ENCODE results near the gene PICK1. TPM values are rescaled to one million over a fixed set of nuclear protein-coding genes. Genes with fewer than 3 reads are reported as not detected.
"Not testable (repeated sequence)": the region's sequence is repeated elsewhere in the genome, so short reads cannot be mapped to it uniquely, and the experiment has no call there.

PICK1 gene
- total and polyA plus RNA-seq, 2 of the 8 experiments (the other 6 are each of a cell fraction or from before 2014, with no cell fraction given) = 20.4 to 22.9 TPM

- no peak for TF ChIP-seq ASH2L (IDR thresholded peaks at IDR 0.05; ENCODE audit: low read length)
These were observed 58.4 kb downstream of the PICK1 start (continued) for GRCh38 chr22:38115423-38116205.

- H3K14ac ChIP-seq (ENCODE audit: insufficient read length) = not testable (repeated sequence)
These were observed 60.4 kb downstream of the PICK1 start for GRCh38 chr22:38117556-38117955.

More at GRCh38 chr22:38117556-38117955, 60.4 kb downstream of the PICK1 start:
- H2BK120ac ChIP-seq (replicated peaks; ENCODE audit: low read depth, low read length); H3K4me2 ChIP-seq (ENCODE audit: insufficient read depth in 1 of 2, low read depth in 2 of 2, low read length in 2 of 2); H3K27me3 ChIP-seq (replicated peaks in 1 of 4; ENCODE audit: control insufficient read depth in 3 of 4, extremely low read depth in 1 of 4, insufficient read depth in 3 of 4, low read length in 3 of 4); H3K56ac ChIP-seq (replicated peaks; ENCODE audit: insufficient read length, low read depth, low read length); H4K20me1 ChIP-seq (replicated peaks in 1 of 2; ENCODE audit: control insufficient read depth in 1 of 2, insufficient read depth in 2 of 2, low read length in 2 of 2); DNase-seq (ENCODE audit: low read depth in 1 of 2, low spot score in 2 of 2); H3K9ac ChIP-seq (replicated peaks in 1 of 4; ENCODE audit: extremely low read depth in 1 of 4, low read depth in 3 of 4, low read length in 3 of 4); H2BK5ac ChIP-seq (ENCODE audit: low read depth, low read length); H3K27ac ChIP-seq (ENCODE audit: low read depth, low read length); FAIRE-seq; H3K79me2 ChIP-seq (ENCODE audit: control insufficient read depth in 1 of 2, insufficient read depth in 2 of 2, low read length in 2 of 2); H4K91ac ChIP-seq (replicated peaks; ENCODE audit: insufficient read length, low read length); H3K4ac ChIP-seq (replicated peaks; ENCODE audit: insufficient read length, low read depth, low read length); H3K18ac ChIP-seq (ENCODE audit: extremely low read depth, low read length); H3K4me3 ChIP-seq (ENCODE audit: extremely low read depth in 1 of 4, insufficient read depth in 2 of 4, low read depth in 3 of 4, low read length in 4 of 4); H2AK5ac ChIP-seq (ENCODE audit: low read depth, low read length); H3K23ac ChIP-seq (ENCODE audit: insufficient read length); H4K8ac ChIP-seq (ENCODE audit: extremely low read depth, insufficient read depth, low read length); H2BK12ac ChIP-seq (ENCODE audit: low read depth, low read length); H2BK20ac ChIP-seq (ENCODE audit: low read length); H4K5ac ChIP-seq (ENCODE audit: insufficient read length, low read depth, low read length); H3K79me1 ChIP-seq (ENCODE audit: low read depth, low read length); POLR2A ChIA-PET (ENCODE audit: partially characterized antibody); H3K36me3 ChIP-seq (ENCODE audit: control insufficient read depth in 2 of 4, insufficient read depth in 4 of 4, low read length in 3 of 4); H3K4me1 ChIP-seq (replicated peaks in 1 of 4; ENCODE audit: control insufficient read depth in 3 of 4, insufficient read depth in 4 of 4, low read length in 3 of 4); H3K9me3 ChIP-seq (ENCODE audit: insufficient read depth in 2 of 2, low read depth in 1 of 2, low read length in 1 of 2); H2BK15ac ChIP-seq (ENCODE audit: low read length); H3K23me2 ChIP-seq (ENCODE audit: low read depth, low read length); H2AFZ ChIP-seq (ENCODE audit: low read length): not testable (repeated sequence)
- 89% methylated on average over 10 of the region's 10 CpGs; no CpG with 5 or more reads in 1 of the 2 experiments for WGBS, 2 experiments (ENCODE audit: extremely low coverage in 1 of 2, insufficient coverage in 1 of 2, insufficient read length in 1 of 2, insufficient replicate concordance in 2 of 2, low coverage in 1 of 2, low lambda C conversion rate in 2 of 2, missing lambda C conversion rate in 1 of 2)
- CTCF ChIA-PET (ENCODE audit: partially characterized antibody) = interaction anchor here (0.7 to 2.2 kb wide), 3 partner anchors 18 to 75 kb away, joined by 3 to 7 read pairs (median 6); no protein-coding TSS in a partner anchor
